Keratinocyte (primary cell): ENCODE results near the gene TUBA1A. TPM values are rescaled to one million over a fixed set of nuclear protein-coding genes. Genes with fewer than 3 reads are reported as not detected.

Experiments
- DNase-seq: peaks from one replicate; pipeline ENCODE4 v3.0.0-alpha.2; 2011; ENCODE audit warnings: low read depth, missing footprints, low spot score
- FAIRE-seq: peaks from 2 replicates; lab custom pipeline; 2011; peaks lifted over from hg19 to GRCh38; lab: Jason Lieb, UNC
- H2AFZ ChIP-seq: 2 replicates; pipeline ENCODE4 v1.6.0; 2012; ENCODE audit warnings: low read length, control low read depth, inconsistent platforms; ENCODE audit not compliant: control insufficient read depth
- H3K27ac ChIP-seq: 2 replicates; pipeline ENCODE4 v1.5.1; 2011; ENCODE audit warnings: low read length; ENCODE audit not compliant: control insufficient read depth, insufficient read depth
- H3K27me3 ChIP-seq: 3 replicates; pipeline ENCODE4 v1.6.0; 2011; ENCODE audit warnings: low read length; ENCODE audit not compliant: control insufficient read depth, insufficient read depth; ENCODE audit errors: extremely low read depth
- H3K36me3 ChIP-seq, 2 experiments: 2 replicates in 1 of 2; 3 replicates in 1 of 2; pipeline ENCODE4 v1.5.1; 2011; ENCODE audit warnings: low read length in 2 of 2, mild to moderate bottlenecking in 1 of 2; ENCODE audit not compliant: control insufficient read depth in 2 of 2, insufficient read depth in 2 of 2; ENCODE audit errors: extremely low read depth in 1 of 2
- H3K4me1 ChIP-seq: 3 replicates; pipeline ENCODE4 v1.5.1; 2011; ENCODE audit warnings: low read length; ENCODE audit not compliant: control insufficient read depth, insufficient read depth; ENCODE audit errors: extremely low read depth
- H3K4me2 ChIP-seq: 3 replicates; pipeline ENCODE4 v1.6.0; 2011; ENCODE audit warnings: low read depth, low read length; ENCODE audit not compliant: control insufficient read depth, insufficient read depth; ENCODE audit errors: extremely low read depth
- H3K4me3 ChIP-seq, 3 experiments: fragments of 200-600 bp in 1 of 3; sonication (generic) in 1 of 3; 2 replicates in 2 of 3; 3 replicates in 1 of 3; pipeline ENCODE4 v1.5.1; 2011 to 2016; ENCODE audit warnings: low read length in 3 of 3, mild to moderate bottlenecking in 3 of 3, control low read depth in 2 of 3, inconsistent platforms in 1 of 3, low read depth in 1 of 3, mixed read lengths in 1 of 3, mixed run types in 1 of 3, moderate library complexity in 1 of 3; ENCODE audit not compliant: control insufficient read depth in 2 of 3, insufficient read depth in 2 of 3; ENCODE audit errors: extremely low read depth in 1 of 3
- H3K79me2 ChIP-seq: 2 replicates; pipeline ENCODE4 v1.6.0; 2012; ENCODE audit warnings: low read length; ENCODE audit not compliant: control insufficient read depth, insufficient read depth
- H3K9ac ChIP-seq: 3 replicates; pipeline ENCODE4 v1.6.0; 2011; ENCODE audit warnings: low read length; ENCODE audit not compliant: control insufficient read depth, insufficient read depth; ENCODE audit errors: extremely low read depth
- H3K9me1 ChIP-seq: 3 replicates; pipeline ENCODE4 v1.6.0; 2011; ENCODE audit warnings: low read length; ENCODE audit not compliant: control insufficient read depth, insufficient read depth; ENCODE audit errors: extremely low read depth
- H3K9me3 ChIP-seq: 2 replicates; pipeline ENCODE4 v1.5.1; 2012; ENCODE audit warnings: low read depth, low read length; ENCODE audit not compliant: control insufficient read depth
- H4K20me1 ChIP-seq: 3 replicates; pipeline ENCODE4 v1.6.0; 2011; ENCODE audit warnings: low read length; ENCODE audit not compliant: control insufficient read depth, insufficient read depth; ENCODE audit errors: extremely low read depth
- CTCF ChIP-seq, 3 experiments: IDR thresholded peaks in 1 of 3; conservative IDR thresholded peaks in 1 of 3; optimal IDR thresholded peaks in 1 of 3; 2 replicates in 2 of 3; 3 replicates in 1 of 3; pipeline versions ENCODE3 to v1.5.1; 2011; ENCODE audit warnings: low read length in 3 of 3, mild to moderate bottlenecking in 3 of 3, moderate library complexity in 2 of 3, control low read depth in 1 of 3, inconsistent platforms in 1 of 3; ENCODE audit not compliant: insufficient read depth in 2 of 3; ENCODE audit errors: extremely low read depth in 1 of 3
- EZH2 ChIP-seq: IDR thresholded peaks from one replicate; pipeline ENCODE4 v1.6.1; 2012; ENCODE audit warnings: inconsistent platforms, mild to moderate bottlenecking, low read length, moderate library complexity
- dilution Hi-C: fragments of 300-500 bp; cut with MboI; formaldehyde crosslinking; loops from one replicate; pipeline ENCODE4 v1.7.0; 2020; ENCODE audit warnings: low sequenced_read_pairs; ENCODE audit not compliant: extremely low pct_ligation_motif_present
- polyA plus RNA-seq, 5 experiments: library from polyadenylated mRNA; depleted of rRNA in 3 of 5; stranded (reverse) in 3 of 5; stranded (forward) in 1 of 5; unstranded in 1 of 5; fragments of >200 nt; gene quantifications; 1 replicate in 1 of 5; 2 replicates in 3 of 5; 3 replicates in 1 of 5; pipeline versions ENCODE4 v1.2.1 to v1.2.3, GENCODE V29; 2011 to 2012; ENCODE audit warnings: missing spikeins in 2 of 5, low read depth in 1 of 5, low replicate concordance in 1 of 5

TUBA1A gene
- polyA plus RNA-seq, 1 donor (not counting 4 experiments of a cell fraction or from before 2014, with no cell fraction given), result 288 TPM

- Histone ChIP-seq H2AFZ (no peak overlapping the region), H3K9me3 (no peaks in the 10 kb centered on the region), H3K79me2 (no peaks in the 10 kb centered on the region), H3K4me1 (peaks cover 2% of the 10 kb centered on the region), H3K27ac (no peak overlapping the region), H3K27me3 (no peaks in the 10 kb centered on the region), H3K9ac (no peak overlapping the region), H4K20me1 (no peaks in the 10 kb centered on the region), H3K4me2 (no peak overlapping the region), H3K4me3 (no peak overlapping the region), H3K9me1 (no peaks in the 10 kb centered on the region), H3K36me3 (no peaks in the 10 kb centered on the region)
- TF ChIP-seq CTCF (optimal IDR thresholded peaks at IDR 0.05 in 1 of 3, IDR thresholded peaks at IDR 0.05 in 1 of 3, conservative IDR thresholded peaks at IDR 0.05 in 1 of 3; ENCODE audit: extremely low read depth in 1 of 3, insufficient read depth in 2 of 3, low read length in 3 of 3) (no peak), EZH2 (no peak)
- dilution Hi-C loops, result no loop called here
- DNase-seq (no peak), FAIRE-seq (no peak)
Observed at GRCh38 chr12:49227713-49228112, 38.8 kb upstream of the TUBA1A start.

- Histone ChIP-seq H3K4me2 (no peak overlapping the region), H3K79me2 (no peaks in the 10 kb centered on the region), H3K9ac (no peak overlapping the region), H3K27ac (no peak overlapping the region), H2AFZ (no peak overlapping the region), H4K20me1 (no peaks in the 10 kb centered on the region), H3K9me1 (no peaks in the 10 kb centered on the region), H3K4me1 (peaks cover 3% of the 10 kb centered on the region), H3K4me3 (no peak overlapping the region), H3K9me3 (no peaks in the 10 kb centered on the region), H3K36me3 (no peaks in the 10 kb centered on the region), H3K27me3 (no peaks in the 10 kb centered on the region)
- TF ChIP-seq CTCF (optimal IDR thresholded peaks at IDR 0.05 in 1 of 3, IDR thresholded peaks at IDR 0.05 in 1 of 3, conservative IDR thresholded peaks at IDR 0.05 in 1 of 3; ENCODE audit: extremely low read depth in 1 of 3, insufficient read depth in 2 of 3, low read length in 3 of 3) (peak in 1 of 3 experiments; percentile 25), EZH2 (no peak)
- no peak for DNase-seq
- dilution Hi-C loops, result no loop called here
- FAIRE-seq, result no peak
Observed at GRCh38 chr12:49225576-49226166, 36.8 kb upstream of the TUBA1A start.
